Measurements from ENCODE around the gene PID1. TPM values are rescaled to one million over a fixed set of nuclear protein-coding genes. Genes with fewer than 3 reads are reported as not detected.

Gene PID1
- total RNA-seq, 2 experiments from 2014 or later = not detected

DNA sequence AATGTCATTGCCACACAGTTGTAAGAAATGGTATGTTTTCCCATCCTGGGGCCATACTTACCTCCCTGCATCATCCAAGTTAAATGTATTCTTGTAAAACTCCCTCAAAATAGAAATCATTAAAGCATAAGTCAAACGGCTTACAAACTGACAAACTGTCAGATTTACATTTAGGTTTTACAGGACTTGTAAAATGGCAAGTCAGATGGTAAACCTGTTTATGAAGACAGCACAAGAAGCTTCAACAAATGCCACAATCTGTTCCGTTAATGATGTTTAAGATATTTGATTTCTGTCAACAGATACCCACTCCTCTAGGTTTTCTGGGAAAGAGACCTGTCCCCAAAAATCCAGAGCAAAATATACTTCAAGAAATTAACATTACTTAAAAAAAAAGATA is 197.2 kb downstream of the PID1 start:
- peaks cover 9% of the 10 kb centered on the region for H3K9me3 Mint-ChIP-seq (ENCODE audit: low read depth)
- ATAC-seq (no peak), DNase-seq (no peak)
- H3K27me3 Mint-ChIP-seq = no peaks in the 10 kb centered on the region
- no peaks in the 10 kb centered on the region for H3K4me1 Mint-ChIP-seq
- H3K36me3 Mint-ChIP-seq = no peaks in the 10 kb centered on the region
- CTCF ChIA-PET = no interaction called here
- no peak overlapping the region for H3K27ac Mint-ChIP-seq
- no peak overlapping the region for H3K4me3 Mint-ChIP-seq

DNA sequence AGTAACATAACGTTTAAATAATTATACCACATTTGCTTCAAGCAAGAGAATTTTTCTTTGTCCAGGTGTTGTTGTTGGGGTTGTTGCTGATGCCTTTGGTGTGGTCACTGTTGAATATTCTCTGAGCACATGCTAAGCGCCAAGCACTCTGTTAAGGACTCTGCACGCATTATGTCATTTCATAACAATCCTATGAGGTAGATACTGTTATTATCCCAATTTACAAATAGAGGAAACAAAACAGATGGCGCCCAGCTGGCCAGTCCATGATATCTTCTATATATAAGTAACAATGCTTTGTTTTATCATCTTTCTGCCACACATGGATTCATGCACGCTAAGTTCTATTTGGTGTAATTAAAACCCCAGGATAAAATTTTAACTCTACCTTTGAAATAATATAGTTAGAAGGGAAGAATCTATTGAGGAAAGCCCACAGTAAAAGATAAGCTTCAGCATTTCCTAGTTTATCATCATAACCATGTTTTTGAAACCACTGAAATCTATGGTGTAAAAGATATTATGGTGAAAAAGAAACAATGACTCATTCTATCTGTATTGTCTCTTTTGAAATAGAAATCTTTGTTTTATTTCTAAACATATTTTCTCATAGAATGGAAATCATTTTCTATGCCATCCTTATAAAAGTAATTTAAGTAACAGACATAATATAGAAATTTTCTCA is 199.7 kb downstream of the PID1 start:
- H3K4me1 Mint-ChIP-seq = no peaks in the 10 kb centered on the region
- H3K27ac Mint-ChIP-seq = no peak overlapping the region
- no peak overlapping the region for H3K4me3 Mint-ChIP-seq
- ATAC-seq (no peak), DNase-seq (no peak)
- H3K36me3 Mint-ChIP-seq = no peaks in the 10 kb centered on the region
- CTCF ChIA-PET = no interaction called here
- no peaks in the 10 kb centered on the region for H3K27me3 Mint-ChIP-seq
- H3K9me3 Mint-ChIP-seq (ENCODE audit: low read depth) = peaks cover 9% of the 10 kb centered on the region

DNA sequence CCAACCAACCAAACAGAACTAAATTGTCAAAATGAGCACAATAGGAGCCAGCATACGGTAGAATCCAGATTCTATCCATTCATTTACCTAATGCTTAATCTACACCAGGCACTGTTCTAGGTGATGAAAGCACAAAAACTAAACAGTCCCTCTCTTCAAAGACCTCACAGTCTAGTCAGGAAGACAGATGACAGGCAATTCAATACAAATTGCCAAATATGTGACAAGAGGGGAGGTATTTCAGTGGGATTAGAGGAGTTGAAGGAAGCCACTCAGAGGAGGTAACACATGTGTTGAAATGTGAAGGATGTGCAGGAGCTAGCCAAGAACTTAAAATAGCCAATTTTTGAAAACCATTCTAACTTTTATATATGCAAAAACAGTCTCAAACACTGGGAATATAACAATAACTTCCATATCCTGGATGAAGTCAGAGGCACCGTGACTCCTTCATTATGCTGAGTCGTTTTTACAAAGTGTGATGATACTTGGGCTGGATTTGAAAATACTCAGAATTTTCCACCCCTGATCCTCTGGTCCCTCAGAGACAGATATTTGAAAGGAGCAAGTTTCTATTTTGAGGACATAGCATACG is 204.9 kb downstream of the PID1 start:
- H3K4me3 Mint-ChIP-seq = no peak overlapping the region
- H3K27me3 Mint-ChIP-seq = no peaks in the 10 kb centered on the region
- H3K9me3 Mint-ChIP-seq (ENCODE audit: low read depth) = peaks cover 7% of the 10 kb centered on the region
- no peak overlapping the region for H3K27ac Mint-ChIP-seq
- DNase-seq = no peak
- no peaks in the 10 kb centered on the region for H3K36me3 Mint-ChIP-seq
- H3K4me1 Mint-ChIP-seq = no peaks in the 10 kb centered on the region
- CTCF ChIA-PET = no interaction called here
- ATAC-seq = no peak

DNA sequence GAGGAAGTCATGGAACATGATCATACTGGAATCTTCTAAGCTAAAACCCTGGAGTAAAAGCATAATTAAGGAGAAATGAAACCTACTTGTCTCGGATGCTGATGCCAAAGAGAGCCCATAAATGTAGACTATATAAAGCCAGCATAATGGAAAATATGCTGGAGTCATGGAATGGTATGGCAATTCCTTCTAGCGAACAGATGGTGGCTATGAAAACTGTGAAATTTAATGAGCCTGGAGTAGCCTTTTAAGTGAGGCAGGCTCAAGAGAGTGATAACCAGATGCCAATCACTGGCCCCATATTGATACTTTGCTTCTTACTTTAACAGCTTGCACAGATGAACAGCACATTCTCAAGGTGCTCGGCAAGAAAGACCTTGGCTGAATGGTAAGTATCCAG is 206.3 kb downstream of the PID1 start:
- DNase-seq = no peak
- CTCF ChIA-PET = no interaction called here
- no peak for ATAC-seq
- Mint-ChIP-seq H3K36me3 (no peaks in the 10 kb centered on the region), H3K27me3 (no peaks in the 10 kb centered on the region), H3K9me3 (ENCODE audit: low read depth) (peaks cover 11% of the 10 kb centered on the region), H3K4me3 (no peak overlapping the region), H3K4me1 (no peaks in the 10 kb centered on the region), H3K27ac (no peak overlapping the region)

DNA sequence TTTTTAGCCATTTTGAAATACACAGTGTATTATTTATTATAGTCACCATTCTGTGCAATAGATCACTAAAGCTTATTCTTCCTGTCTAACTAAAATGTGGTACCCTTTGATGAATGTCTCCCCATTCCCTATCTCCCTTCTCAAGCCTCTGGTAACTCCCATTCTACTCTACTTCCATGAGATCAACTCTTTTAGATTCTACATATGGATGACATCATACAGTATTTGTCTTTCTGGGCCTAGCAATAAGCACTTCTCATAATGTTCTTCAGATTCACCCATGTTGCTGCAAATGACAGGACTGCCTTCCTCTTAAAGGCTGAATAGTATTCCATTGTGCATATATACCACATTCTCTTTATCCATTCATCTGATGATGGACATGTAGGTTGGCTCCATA is 210.9 kb downstream of the PID1 start:
- DNase-seq = no peak
- ATAC-seq = no peak
- no peaks in the 10 kb centered on the region for H3K27me3 Mint-ChIP-seq
- H3K4me1 Mint-ChIP-seq = no peaks in the 10 kb centered on the region
- H3K36me3 Mint-ChIP-seq = no peaks in the 10 kb centered on the region
- H3K4me3 Mint-ChIP-seq = no peak overlapping the region
- H3K27ac Mint-ChIP-seq = no peak overlapping the region
- H3K9me3 Mint-ChIP-seq (ENCODE audit: low read depth) = peaks cover 12% of the 10 kb centered on the region
- CTCF ChIA-PET = no interaction called here

DNA sequence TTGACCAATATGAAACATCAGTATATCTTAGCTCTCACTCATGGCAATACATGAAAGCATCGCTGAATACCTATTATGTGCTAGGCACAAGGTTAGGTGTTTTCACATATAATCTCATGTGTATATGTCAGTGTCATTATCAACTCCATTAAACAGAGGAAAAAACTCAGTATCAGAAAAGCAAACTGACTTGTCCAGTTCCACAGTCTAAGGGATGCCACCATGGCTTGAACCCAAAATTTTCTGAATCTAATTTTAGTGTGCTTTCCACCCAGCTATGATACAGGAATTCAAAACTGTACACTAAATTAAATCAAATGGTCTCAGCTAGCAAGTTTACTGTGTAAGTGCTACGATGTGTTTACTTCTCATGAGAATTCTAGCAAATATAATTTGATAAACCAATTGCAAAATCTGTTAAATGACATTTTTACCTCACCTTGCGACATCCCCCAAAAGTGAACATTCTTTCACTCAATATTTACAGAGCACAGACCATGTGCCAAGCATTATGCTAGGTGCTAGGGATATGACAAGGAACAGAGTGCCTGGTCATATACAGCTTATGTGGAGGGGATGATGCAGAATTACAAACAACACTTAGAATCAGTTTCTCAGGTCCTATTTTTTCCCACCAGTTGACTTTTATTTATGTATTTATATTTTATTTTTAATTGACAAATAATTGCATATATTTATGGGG is 211.6 kb downstream of the PID1 start:
- Mint-ChIP-seq H3K27me3 (no peaks in the 10 kb centered on the region), H3K36me3 (no peaks in the 10 kb centered on the region), H3K9me3 (ENCODE audit: low read depth) (peaks cover 12% of the 10 kb centered on the region), H3K4me3 (no peak overlapping the region), H3K27ac (no peak overlapping the region), H3K4me1 (no peaks in the 10 kb centered on the region)
- CTCF ChIA-PET = no interaction called here
- ATAC-seq (no peak), DNase-seq (no peak)

DNA sequence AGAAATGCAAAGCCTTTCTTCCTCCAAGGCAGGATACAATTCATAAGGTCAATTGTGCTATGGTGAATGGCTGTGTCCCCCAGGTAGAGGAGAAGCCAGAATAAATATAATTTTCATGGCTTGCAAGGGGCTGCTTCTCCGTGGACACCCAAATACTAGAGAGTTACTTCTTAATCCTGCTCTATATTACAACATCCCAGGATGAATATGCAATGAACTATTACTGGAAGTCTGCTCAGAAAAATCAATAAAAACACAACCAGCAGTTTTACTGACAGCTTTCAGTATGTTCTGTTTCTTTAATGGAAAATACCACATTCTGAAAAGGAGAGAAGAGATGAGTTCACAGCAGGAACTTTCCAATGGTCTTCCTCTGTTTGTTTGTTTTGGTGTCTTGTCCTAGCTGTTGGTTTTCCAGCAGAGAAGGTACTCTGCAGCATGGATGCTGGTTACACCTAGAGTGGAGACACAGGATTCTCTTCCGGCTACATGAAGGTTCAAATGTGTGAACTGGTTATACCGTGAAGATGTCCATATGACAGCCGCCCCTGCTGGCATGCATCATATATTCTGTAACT is 213.0 kb downstream of the PID1 start:
- Mint-ChIP-seq H3K27ac (no peak overlapping the region), H3K36me3 (no peaks in the 10 kb centered on the region), H3K4me3 (no peak overlapping the region)

DNA sequence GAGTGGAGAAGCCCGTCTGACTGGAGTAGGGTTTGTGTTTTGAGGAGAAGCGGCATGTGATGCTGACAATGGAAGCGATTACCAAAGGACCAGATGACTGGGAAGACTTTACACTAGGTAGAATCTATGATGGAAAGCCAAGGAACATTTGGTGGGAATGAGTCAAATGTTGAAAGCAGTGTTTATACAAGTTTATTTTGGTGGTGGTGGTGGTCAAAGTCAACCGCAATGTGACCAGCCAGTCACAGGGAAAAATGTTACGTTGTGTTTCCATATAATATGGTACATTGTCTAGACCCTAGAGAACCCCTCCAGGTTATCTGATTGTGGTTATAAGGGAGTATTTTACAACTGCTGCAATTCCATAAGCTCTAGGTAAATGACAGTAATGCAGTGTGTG is 216.8 kb downstream of the PID1 start:
- Mint-ChIP-seq H3K4me1 (no peaks in the 10 kb centered on the region), H3K27me3 (no peaks in the 10 kb centered on the region), H3K4me3 (no peak overlapping the region), H3K27ac (no peak overlapping the region), H3K9me3 (ENCODE audit: low read depth) (peaks cover 10% of the 10 kb centered on the region), H3K36me3 (no peaks in the 10 kb centered on the region)
- ATAC-seq (no peak), DNase-seq (no peak)
- CTCF ChIA-PET = no interaction called here

More for the DNA sequence above, 213.0 kb downstream of the PID1 start:
- ATAC-seq = no peak
- DNase-seq = no peak
- H3K9me3 Mint-ChIP-seq (ENCODE audit: low read depth) = peaks cover 11% of the 10 kb centered on the region
- CTCF ChIA-PET = no interaction called here
- H3K27me3 Mint-ChIP-seq = no peaks in the 10 kb centered on the region
- no peaks in the 10 kb centered on the region for H3K4me1 Mint-ChIP-seq

DNA sequence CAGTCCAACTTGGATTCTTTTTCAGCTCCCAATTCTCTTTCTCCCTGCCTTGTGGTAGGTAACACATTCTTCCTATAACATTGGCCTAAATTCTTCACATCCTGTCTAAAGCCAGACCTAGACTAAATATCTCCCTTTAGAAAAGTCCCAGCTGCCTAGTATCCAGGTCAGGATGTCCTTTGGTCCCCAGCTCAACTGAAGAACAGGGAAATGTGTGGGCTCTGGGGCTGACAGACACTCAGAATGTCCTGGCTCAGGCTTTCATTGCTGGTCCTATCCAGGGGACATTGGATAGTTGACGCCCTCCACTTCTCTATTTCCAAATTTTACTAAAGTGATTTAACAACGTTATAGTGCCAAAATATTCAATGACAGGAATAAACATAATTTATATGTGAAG is 219.3 kb downstream of the PID1 start:
- ATAC-seq = no peak
- Mint-ChIP-seq H3K36me3 (no peaks in the 10 kb centered on the region), H3K4me1 (no peaks in the 10 kb centered on the region), H3K9me3 (ENCODE audit: low read depth) (peaks cover 10% of the 10 kb centered on the region), H3K4me3 (no peak overlapping the region), H3K27me3 (no peaks in the 10 kb centered on the region), H3K27ac (no peak overlapping the region)
- CTCF ChIA-PET = no interaction called here
- DNase-seq = no peak

DNA sequence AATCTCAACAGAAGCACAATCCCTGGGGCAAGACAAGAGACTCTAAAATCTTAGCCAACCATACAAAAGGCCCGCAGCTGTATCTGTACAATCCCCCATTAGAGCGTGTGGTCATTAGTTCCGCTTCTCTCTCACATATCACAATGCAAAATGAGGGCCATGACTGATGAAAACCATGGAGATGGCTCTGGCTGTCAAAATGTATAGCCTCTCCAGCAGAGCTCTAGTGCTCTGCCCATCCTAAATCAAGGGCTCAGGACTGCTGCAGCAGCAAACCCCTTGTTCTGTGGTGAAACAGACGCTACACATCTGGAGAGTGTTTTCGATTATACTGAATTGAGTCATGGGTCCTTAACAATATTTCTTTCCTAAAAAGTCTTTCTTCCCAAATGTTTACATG is 221.0 kb downstream of the PID1 start:
- Mint-ChIP-seq H3K4me3 (no peak overlapping the region), H3K4me1 (no peaks in the 10 kb centered on the region), H3K27me3 (no peaks in the 10 kb centered on the region), H3K27ac (no peak overlapping the region), H3K9me3 (ENCODE audit: low read depth) (peaks cover 7% of the 10 kb centered on the region), H3K36me3 (no peaks in the 10 kb centered on the region)
- CTCF ChIA-PET = interaction anchor here (0.5 kb wide), 1 partner anchor 37 kb away, joined by 3 read pairs; no protein-coding TSS in a partner anchor
- ATAC-seq (no peak), DNase-seq (no peak)

DNA sequence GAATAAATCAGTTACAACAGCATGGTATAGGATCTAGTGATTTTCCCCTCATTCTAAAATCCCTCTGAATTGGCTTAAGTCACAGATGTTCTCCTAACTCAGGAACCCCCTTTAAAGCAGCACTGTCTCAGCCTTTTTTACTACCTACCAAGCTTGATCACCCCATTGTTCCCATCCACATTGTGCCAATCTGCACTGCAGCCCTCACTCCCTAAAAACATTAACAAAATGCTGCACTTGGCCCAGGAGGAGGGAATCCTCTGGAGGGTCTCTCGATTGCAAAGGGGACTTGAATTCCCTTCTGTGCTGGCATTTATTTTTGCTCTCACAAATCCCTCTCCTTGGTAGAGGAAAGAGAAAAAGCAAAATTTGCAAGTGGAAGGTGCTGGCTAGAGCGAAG is 223.0 kb downstream of the PID1 start:
- no peaks in the 10 kb centered on the region for H3K36me3 Mint-ChIP-seq
- H3K4me1 Mint-ChIP-seq = no peaks in the 10 kb centered on the region
- H3K9me3 Mint-ChIP-seq (ENCODE audit: low read depth) = peaks cover 4% of the 10 kb centered on the region
- H3K4me3 Mint-ChIP-seq = no peak overlapping the region
- DNase-seq (no peak), ATAC-seq (no peak)
- H3K27ac Mint-ChIP-seq = no peak overlapping the region
- no peaks in the 10 kb centered on the region for H3K27me3 Mint-ChIP-seq
- CTCF ChIA-PET = no interaction called here

DNA sequence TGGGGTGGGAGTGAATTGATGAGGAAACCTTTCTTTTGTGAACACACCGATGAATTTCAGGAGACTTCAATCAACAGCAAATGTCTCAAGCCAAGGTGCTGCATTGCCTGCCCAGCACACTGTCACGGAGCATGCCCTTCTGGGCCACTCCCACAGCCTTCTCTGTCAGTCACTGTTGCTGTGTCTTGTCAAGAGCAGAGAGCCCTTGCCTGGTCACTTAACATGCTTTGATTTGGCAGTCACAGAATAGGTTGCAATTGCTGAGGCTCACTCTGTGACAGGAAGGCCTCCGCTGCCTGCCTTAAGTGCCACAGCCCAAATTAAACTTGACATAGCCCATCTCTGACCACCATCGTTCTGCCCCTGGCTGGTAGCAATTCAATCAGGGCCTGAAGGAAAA is 225.4 kb downstream of the PID1 start:
- DNase-seq (no peak), ATAC-seq (no peak)
- H3K27me3 Mint-ChIP-seq = no peaks in the 10 kb centered on the region
- H3K27ac Mint-ChIP-seq = no peak overlapping the region
- H3K4me3 Mint-ChIP-seq = no peak overlapping the region
- CTCF ChIA-PET = no interaction called here
- H3K4me1 Mint-ChIP-seq = no peaks in the 10 kb centered on the region
- H3K36me3 Mint-ChIP-seq = no peaks in the 10 kb centered on the region
- peaks cover 2% of the 10 kb centered on the region for H3K9me3 Mint-ChIP-seq (ENCODE audit: low read depth)

DNA sequence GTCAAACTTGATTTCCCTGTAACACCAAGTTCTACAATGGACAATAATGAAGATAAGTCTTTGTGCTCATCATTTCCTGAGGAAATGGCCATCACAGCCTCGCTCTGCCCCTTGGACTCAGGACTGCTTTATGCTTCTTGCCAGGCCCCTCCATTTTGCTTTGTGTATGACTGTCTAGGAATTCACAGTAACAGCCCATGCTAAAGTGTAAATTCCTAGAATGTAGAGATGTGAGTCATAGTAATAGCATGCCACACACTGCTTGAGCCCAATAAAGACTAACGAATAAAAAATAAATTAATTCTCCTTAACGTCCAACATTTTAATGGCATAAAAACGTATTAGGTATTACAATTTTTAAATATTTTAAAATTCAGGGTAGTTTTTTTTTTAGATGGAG is 226.5 kb downstream of the PID1 start:
- ATAC-seq (no peak), DNase-seq (no peak)
- Mint-ChIP-seq H3K9me3 (ENCODE audit: low read depth) (no peaks in the 10 kb centered on the region), H3K27ac (no peak overlapping the region), H3K4me3 (no peak overlapping the region), H3K4me1 (no peaks in the 10 kb centered on the region), H3K36me3 (no peaks in the 10 kb centered on the region), H3K27me3 (no peaks in the 10 kb centered on the region)
- CTCF ChIA-PET = no interaction called here

DNA sequence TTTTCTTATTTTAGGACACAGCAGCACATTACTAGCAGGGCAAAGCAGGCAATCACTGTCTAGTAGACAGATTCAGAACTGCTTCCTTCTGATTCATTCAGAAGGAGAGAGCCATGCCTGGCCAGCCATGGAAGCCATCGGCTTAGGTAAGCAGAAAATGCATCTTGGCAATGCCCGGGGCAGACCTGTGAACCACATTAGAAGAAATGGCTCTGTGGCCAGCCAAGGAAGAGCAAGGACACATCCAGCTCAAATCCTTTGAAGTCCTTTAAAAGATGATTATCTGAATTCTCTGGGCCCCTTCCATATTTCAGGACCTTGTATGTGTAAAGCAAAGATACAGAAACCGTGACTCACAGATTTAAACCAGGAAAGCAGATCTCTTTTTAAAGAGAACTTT is 227.4 kb downstream of the PID1 start:
- ATAC-seq (no peak), DNase-seq (no peak)
- Mint-ChIP-seq H3K4me1 (no peaks in the 10 kb centered on the region), H3K4me3 (no peak overlapping the region), H3K9me3 (ENCODE audit: low read depth) (no peaks in the 10 kb centered on the region), H3K36me3 (no peaks in the 10 kb centered on the region), H3K27ac (no peak overlapping the region), H3K27me3 (no peaks in the 10 kb centered on the region)
- CTCF ChIA-PET = no interaction called here
